Measurements from ENCODE around the gene FBN3.

The FBN3 gene

DNA sequence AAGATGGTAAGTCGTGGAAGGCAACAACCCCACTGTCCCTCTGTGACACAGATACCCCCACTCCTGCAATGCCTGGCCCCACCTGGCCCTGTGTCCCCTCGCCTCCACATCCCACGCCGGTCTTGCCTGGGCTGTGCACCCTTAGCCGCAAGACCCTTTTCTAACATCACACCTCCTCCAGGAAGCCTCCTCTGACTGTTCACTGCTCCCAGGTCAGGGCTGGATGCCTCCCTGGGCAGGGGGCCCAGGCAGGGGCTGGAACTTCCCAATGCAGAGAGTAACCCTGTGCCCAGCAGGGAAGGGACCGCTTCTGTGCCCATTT is 1.3 kb downstream of the FBN3 start:
- DNase-seq = no peak

- DNase-seq = no peak
Observed at GRCh38 chr19:8147582-8147978, 1.8 kb downstream of the FBN3 start.

- no peak for DNase-seq
Observed at GRCh38 chr19:8146877-8147581, 2.4 kb downstream of the FBN3 start.

DNA sequence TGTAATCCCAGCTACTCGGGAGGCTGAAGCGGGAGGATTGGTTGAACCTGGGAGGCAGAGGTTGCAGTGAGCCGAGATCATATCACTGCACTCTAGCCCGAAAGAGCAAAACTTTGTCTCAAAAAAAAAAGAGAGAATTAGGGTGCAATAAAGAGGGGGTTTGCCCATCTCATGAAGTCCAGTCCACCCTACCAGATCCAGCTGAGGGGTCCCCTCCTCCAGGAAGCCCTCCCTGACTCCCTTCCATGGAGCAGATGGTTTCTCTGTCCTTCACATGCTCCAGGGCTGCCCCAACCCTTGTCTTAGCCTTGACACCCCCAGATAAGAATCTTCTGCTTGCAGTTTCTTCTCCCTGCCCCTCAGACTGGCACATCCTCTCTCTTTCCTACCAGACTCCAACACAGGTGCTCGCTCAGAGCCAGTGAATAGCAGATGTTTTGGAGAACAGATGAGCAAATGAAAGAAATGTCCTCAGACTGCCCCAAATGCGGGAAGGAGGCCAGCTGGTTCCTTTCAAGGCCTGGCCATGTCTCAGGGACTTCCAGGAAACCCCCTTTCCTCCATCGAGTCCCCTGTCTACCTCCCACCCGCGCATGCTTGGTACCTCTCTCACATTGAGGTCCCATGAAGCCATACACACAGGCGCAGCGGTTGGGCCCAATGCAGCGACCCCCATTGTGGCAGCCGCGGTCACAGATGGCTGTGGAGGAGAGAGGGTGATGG is 5.0 kb downstream of the FBN3 start:
- no peak for DNase-seq

GRCh38 chr19:8143041-8143440 is 6.4 kb downstream of the FBN3 start:
- DNase-seq = no peak

- DNase-seq = no peak
Observed at GRCh38 chr19:8142513-8142900, 6.9 kb downstream of the FBN3 start.

DNA sequence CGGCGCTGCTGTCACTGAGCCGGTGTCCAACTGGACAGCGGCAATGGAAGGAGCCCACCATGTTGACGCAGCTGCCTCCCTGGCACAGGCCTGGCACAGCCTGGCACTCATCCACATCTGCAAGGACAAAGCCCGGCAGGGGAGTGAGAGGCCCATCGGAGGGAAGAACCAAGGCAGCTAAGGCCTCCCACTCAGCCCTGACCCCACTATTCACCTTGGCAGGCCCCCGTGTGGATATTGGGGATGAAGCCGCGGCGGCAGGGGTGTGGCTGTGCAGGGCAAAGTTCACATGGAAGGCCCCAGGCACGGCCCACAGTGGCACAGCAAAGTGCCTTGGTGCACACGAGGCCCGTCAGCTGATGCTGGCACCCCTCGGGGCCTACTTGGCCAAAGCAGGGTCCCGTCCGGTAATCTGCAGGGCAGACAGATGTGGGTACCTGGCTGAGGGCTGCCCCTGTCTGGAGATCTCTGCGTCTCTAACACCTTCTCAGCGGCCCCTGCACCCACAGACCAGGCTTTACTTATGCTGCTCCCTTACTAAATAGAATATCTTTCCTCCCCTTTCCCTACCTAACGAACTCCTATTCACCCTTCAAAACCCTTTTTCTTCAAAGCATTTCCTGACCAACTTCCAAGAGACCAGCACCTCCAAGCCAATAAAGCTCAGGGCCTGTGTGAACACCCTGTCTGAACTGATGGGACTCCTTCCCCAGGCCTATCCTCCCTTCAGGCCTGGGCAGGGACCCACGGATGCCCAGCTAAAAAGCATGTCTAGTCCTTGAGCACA is 7.5 kb downstream of the FBN3 start:
- DNase-seq = peak; percentile 14

GRCh38 chr19:8138201-8138600 is 11.2 kb downstream of the FBN3 start:
- DNase-seq = no peak

DNA sequence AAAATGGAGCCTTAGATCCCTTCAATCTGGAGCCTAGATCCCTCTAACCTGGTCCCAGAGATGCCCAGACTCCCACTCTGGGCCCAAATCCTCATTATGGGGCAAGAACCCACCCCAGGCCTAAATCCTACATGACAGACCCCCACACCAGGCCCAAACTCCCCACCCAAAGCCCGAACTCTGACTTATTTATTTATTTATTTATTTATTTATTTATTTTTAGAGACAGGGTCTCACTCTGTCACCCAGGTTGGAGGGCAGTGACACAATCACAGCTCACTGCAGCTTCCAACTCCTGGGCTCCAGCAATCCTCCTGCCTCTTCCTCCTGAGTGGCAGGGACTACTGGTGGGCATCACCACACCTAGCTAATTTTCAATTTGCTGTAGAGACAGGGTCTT is 12.0 kb downstream of the FBN3 start:
- DNase-seq = no peak

DNA sequence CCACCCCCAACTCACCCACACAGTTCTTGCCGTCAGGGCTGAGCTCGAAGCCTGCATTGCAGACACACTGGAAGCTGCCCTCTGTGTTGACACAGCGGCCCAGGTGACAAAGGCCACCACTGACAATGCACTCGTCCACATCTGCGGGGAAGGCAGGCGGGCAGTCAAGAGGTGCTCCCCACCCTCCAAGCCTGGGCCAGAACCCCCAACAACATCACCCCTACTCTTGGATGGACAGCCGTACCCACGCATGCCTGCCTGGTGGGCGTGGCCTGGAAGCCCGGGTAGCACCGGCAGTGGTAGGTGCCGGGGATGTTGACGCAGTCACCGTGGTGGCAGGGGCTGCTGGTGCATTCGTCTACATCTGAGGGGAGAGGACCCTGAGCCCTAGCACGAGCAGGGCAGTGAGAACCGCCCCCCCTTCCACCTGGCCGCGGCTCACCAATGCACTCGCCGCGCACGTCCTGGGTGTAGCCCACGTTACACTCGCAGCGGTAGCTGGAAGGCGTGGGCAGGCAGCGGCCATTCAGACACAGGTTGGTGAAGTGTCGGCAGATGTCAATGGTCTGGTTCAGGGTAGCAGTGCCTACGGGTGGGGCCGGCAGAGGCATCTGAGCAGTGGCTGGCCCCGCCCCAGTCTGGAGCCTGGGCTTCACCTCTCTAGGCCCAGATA is 13.3 kb downstream of the FBN3 start:
- no peak for DNase-seq

DNA sequence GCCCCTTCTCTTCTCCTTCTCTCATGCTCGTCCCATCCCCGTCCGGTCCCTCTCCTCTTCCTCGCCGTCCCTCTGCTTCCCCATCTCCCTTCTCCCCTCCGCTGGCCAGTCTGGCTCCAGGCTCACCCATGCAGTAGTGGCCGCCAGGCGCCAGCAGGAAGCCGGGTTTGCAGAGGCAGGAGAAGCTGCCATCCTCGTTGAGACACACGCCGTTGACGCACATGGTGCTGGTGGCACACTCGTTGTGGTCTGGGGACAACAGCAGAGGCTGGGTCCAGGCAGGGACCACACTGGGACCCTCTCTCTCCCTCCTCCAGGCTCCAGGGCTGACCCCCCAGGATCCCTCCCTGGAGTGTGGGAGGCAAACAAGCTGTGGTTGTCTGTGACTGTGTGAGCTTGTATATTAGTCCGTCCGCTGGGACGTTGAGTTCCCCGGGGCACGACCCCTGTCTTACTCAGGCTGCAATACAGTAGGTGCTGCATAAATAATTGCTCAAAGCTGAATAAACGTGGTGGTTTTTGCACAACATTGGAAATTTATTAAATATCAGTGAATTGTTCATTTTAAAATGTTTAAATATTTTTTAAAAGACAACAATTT is 16.4 kb downstream of the FBN3 start:
- no peak for DNase-seq

DNA sequence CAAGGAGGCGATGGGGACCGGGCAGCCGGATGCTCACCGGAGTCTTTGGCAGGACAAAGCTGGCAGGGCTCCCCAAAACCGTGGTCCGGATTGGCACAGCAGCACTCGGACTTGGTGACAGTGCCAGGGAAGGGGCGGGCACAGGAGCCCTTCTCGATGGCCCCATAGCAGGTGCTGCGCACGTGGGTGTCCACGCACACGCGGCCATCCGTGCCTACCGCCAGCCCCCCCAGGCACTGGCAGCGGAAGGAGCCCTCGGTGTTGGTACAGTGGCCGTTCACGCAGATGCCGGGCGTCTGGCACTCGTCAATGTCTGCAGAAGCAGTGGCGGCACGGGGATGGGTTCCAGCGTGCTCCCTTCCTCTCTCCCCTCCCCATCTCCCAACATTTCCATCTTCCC is 17.9 kb downstream of the FBN3 start:
- DNase-seq = no peak

DNA sequence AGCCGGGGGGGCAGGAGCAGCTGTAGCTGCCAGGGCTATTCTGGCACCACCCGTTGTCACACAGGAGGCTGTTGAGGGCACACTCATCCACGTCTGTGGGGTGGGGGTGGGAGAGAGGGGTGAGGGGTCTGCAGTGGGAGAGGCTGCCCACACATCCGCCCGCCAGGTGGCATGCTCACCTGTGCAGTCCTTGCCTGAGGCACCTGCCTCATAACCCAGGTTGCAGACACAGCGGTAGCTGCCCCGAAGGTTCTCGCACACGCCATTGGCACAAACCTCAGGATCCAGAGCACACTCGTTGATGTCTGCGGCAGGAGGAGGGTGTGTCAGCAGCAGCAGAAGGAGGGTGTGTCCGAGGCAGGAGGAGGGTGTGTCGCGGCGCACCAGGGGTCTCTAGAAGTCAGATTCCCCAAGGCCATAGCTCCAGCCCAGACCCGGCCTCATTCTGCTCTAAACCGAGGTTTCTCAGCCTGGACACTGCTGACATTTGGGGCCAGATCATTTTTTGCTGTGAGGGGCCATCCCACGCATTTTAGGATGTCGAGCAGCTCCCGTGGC is 20.3 kb downstream of the FBN3 start:
- DNase-seq = peak; percentile 62

DNA sequence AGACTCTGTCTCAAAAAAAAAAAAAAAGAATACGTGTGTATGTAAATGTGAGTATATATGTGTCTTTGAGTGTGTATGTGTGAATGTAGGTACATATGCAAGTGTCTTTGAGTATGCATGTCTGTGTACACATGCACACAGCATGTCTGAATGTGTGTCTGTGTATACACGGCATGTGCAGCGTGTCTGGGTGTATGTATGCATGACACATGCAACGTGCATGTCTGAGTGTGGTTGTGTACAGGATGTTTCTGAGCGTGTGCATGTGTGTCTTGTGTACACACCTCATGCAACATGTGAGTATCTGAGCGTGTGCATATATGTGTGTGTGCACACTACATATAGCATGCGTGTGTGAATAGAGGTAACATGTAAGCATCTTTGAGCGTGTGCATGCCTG is 20.8 kb downstream of the FBN3 start:
- no peak for DNase-seq

GRCh38 chr19:8127311-8127710 is 22.1 kb downstream of the FBN3 start:
- peak; percentile 50 for DNase-seq

DNA sequence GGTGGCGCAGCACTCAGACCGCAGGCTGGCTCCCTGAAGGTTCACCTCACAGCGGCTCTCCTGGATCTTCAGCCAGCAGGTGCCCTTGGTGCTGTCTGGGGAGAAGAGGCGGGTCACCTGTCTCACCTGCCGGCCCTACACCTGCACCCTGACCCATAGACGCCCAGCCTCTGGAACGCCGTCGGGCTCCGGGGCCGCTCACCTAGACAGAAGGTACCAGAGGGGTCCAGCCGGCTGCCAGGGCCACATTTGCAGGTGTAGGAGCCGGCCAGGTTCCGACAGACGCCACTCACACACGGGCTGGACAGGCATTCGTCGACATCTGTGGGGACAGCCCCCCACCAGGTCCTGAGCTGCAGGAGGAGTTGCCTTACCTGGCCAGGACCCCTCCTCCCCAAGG is 22.9 kb downstream of the FBN3 start:
- DNase-seq = no peak

DNA sequence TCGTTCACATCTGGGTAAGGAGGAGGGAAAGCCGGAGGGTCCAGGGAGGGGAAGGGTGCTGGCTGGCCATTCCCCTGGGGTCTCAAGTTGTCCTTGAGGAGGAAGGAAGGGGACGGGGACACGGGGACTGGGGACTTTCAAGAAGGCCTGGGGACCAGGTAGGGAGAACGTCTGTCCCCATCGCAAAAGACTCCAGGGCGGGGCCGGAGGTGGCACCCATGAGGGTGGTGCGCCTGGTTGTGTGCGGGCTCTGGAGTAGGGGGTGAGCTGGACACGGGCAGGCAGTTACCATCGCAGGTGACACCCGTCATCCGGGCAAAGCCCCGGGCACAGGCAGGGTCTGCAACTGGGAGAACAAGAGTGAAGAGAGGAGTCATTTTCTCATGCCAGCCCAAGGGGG is 23.4 kb downstream of the FBN3 start:
- no peak for DNase-seq

GRCh38 chr19:8123683-8124082 is 25.7 kb downstream of the FBN3 start:
- DNase-seq = no peak

DNA sequence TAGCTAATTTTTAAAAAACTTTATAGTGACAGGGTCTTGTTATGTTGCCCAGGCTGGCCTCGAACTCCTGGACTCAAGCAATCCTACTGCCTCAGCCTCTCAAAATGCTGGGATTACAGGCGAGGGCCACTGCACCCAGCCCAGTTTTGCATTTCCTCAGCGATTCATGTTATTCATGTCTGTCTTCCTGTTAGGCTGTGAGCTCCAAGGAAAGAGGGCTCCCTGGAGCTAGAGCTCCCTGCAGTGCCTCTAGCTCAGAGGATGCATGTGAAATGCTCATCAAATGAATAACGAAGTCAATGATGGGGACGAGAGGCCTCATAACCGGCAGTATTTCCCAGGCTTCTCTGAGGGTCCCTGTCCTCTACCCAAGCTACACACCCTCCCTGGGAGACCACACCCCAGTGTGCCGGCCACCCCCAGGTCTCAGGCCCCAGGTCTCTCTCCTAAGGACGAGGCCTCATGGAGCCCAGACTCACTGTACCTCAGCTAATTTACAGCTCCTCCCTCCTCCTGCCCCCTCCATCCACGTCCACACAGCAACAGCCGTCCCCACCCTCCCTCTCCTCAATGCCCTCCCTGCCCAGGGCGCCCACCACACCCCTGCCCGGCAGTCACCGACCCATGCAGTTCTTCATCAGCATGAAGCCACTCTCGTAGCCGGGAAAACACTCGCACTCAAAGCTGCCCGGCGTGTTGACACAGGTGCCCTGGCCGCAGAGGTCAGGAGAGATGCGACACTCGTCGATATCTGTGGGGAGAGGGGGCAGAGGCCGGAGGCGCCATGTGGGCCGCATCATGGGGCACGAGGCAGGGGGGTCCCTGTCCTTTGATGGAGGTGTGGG is 28.5 kb downstream of the FBN3 start:
- DNase-seq = no peak

- DNase-seq = no peak
Observed at GRCh38 chr19:8117991-8118390, 31.4 kb downstream of the FBN3 start.

DNA sequence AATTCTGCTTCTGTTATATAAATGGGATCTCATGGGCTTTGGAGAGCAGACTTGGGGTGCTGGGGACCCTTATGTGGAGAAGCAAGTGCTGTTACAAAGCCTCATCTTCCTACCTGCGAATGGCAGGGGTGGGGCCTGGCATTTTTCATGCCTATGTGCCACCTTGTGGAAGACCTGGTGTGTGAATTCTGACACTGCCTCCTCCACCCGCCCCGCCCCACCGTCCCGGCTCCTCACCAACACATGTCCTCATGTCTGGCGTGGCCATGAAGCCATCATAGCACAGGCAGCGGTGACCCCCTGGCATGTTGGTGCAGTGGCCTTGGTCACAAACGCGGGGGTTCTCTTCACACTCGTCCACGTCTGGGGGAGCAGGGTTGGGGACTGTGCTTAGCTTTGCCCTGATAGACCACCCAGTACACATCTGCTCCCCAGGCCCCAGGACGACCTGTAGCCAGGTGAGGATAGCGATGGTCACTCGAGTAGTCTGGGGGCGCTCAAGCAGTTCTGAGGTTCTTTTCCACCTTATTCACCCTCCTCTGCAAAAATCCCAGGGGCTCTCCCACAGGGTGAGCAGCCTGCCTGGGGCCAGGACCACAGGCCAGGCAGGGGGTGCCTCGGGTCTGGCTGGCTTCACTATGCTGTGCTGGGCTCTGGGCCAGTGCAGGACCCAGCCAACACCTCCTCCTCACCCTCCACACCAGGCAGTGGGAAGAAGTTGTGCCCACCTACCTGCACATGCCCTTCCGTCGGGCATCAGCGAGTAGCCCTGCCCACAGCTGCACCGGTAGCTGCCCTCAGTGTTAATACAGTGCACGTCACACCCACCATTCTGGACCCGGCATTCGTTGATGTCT is 32.7 kb downstream of the FBN3 start:
- DNase-seq = no peak
